Activated CD8-positive, alpha-beta T cell treated with anti-CD3 and anti-CD28 coated beads for 36 hours (primary cell): ENCODE data around the gene E2F1. TPM values are rescaled to one million over a fixed set of nuclear protein-coding genes. Genes with fewer than 3 reads are reported as not detected.

ENCODE experiments used
- ATAC-seq: fragments of 200-7000 bp; cut with Tn5 transposase; one replicate; pipeline ENCODE4 v1.10.0; 2021; ENCODE audit warnings: mild to moderate bottlenecking, moderate library complexity
- CTCF ChIA-PET: fragments of 350-600 bp; sonication (Branson Sonifier 250); formaldehyde crosslinking; loops from one replicate; lab custom pipeline; 2021; ENCODE audit warnings: antibody characterized with exemption; lab: Charles Lee
- POLR2A ChIA-PET: fragments of 350-600 bp; sonication (Branson Sonifier 250); formaldehyde crosslinking; loops from one replicate; lab custom pipeline; 2021; ENCODE audit warnings: antibody characterized with exemption; lab: Charles Lee
- DNase-seq: peaks from one replicate; pipeline ENCODE4 v3.0.0-alpha.2; 2020
- H3K27ac Mint-ChIP-seq: one replicate; pipeline ENCODE4 v1.8.0; 2021; ENCODE audit warnings: mild to moderate bottlenecking, mixed read lengths
- H3K27me3 Mint-ChIP-seq: one replicate; pipeline ENCODE4 v1.8.0; 2021; ENCODE audit warnings: mixed read lengths
- H3K36me3 Mint-ChIP-seq: one replicate; pipeline ENCODE4 v1.8.0; 2021; ENCODE audit warnings: low read depth, mixed read lengths
- H3K4me1 Mint-ChIP-seq: one replicate; pipeline ENCODE4 v1.8.0; 2021; ENCODE audit warnings: low read depth, mixed read lengths
- H3K4me3 Mint-ChIP-seq: one replicate; pipeline ENCODE4 v1.8.0; 2021; ENCODE audit warnings: mild to moderate bottlenecking, moderate library complexity, mixed read lengths
- H3K9me3 Mint-ChIP-seq: one replicate; pipeline ENCODE4 v1.8.0; 2021; ENCODE audit warnings: mixed read lengths
- CTCF ChIP-seq: fragments of 200-600 bp; IDR thresholded peaks from one replicate; pipeline ENCODE4 v1.8.0; 2022; ENCODE audit warnings: antibody characterized with exemption, mild to moderate bottlenecking
- intact Hi-C: fragments of 100-400 bp; cut with micrococcal nuclease; formaldehyde crosslinking; loops from one replicate; pipeline ENCODE4 v1.10.0; 2022
- total RNA-seq, 2 experiments: library from RNA; stranded (reverse); gene quantifications; one replicate each; pipeline ENCODE4 v1.2.3, GENCODE V29; 2021

Gene E2F1
- total RNA-seq, 2 experiments from 2014 or later = 71.2 to 72.0 TPM

DNA sequence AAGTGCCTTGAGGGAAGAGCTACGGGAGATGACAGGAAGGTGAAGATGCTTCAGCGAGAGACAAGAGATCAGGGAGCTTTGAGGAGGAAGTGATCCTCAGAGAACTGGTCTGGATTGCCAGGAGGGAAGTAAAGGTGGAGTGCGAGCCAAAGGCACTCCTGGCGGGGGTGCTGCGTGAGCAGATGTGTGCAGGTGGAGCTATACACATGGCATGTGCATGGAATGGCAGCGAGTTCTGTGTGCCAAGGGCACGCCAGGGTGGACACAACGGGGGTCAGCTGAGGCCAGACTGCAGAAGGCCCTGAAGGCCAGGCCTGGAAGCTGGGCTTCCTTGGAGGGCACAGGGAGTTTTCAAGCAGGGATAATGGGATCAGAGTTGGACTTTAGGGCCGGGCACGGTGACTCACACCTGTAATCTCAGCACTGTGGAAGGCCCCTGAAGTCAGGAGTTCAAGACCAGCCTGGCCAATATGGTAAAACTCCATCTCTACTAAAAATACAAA lies 27.7 kb upstream of the E2F1 start:
- no peak for DNase-seq
- intact Hi-C loops = no loop called here
- CTCF ChIA-PET = interaction anchor here (1.2 to 1.8 kb wide), 3 partner anchors 18 to 46 kb away, joined by 3 to 4 read pairs (median 3); partner anchors contain the start of gene ZNF341
- POLR2A ChIA-PET = interaction anchor here (0.7 to 1.2 kb wide), 3 partner anchors 16 to 273 kb away, joined by 3 read pairs; no protein-coding TSS in a partner anchor
- no peak overlapping the region for H3K27ac Mint-ChIP-seq
- H3K4me3 Mint-ChIP-seq = no peak overlapping the region
- no peak for ATAC-seq
- H3K4me1 Mint-ChIP-seq = peaks cover 20% of the 10 kb centered on the region
- no peak for TF ChIP-seq CTCF
- no peaks in the 10 kb centered on the region for H3K9me3 Mint-ChIP-seq
- no peaks in the 10 kb centered on the region for H3K27me3 Mint-ChIP-seq
- H3K36me3 Mint-ChIP-seq = peaks cover 13% of the 10 kb centered on the region

DNA sequence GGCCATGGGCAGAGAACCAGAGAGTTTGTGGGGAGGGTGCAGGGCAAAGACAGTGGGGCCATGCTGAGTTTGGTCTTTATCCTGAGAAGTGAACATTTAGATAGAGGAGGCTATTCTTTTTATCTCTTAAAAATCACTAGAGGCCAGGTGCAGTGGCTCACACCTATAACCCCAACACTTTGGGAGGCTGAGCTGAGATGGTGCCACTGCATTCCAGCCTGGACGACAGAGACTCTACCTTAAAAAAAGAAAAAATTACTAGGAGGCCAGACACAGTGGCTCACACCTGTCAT lies 25.2 kb upstream of the E2F1 start:
- H3K4me1 Mint-ChIP-seq = peaks cover 16% of the 10 kb centered on the region
- peaks cover 13% of the 10 kb centered on the region for H3K36me3 Mint-ChIP-seq
- intact Hi-C loops = no loop called here
- TF ChIP-seq CTCF = no peak
- H3K27me3 Mint-ChIP-seq = no peaks in the 10 kb centered on the region
- CTCF ChIA-PET = no interaction called here
- no peak overlapping the region for H3K4me3 Mint-ChIP-seq
- no peak overlapping the region for H3K27ac Mint-ChIP-seq
- POLR2A ChIA-PET = no interaction called here
- DNase-seq (no peak), ATAC-seq (no peak)
- H3K9me3 Mint-ChIP-seq = no peaks in the 10 kb centered on the region

DNA sequence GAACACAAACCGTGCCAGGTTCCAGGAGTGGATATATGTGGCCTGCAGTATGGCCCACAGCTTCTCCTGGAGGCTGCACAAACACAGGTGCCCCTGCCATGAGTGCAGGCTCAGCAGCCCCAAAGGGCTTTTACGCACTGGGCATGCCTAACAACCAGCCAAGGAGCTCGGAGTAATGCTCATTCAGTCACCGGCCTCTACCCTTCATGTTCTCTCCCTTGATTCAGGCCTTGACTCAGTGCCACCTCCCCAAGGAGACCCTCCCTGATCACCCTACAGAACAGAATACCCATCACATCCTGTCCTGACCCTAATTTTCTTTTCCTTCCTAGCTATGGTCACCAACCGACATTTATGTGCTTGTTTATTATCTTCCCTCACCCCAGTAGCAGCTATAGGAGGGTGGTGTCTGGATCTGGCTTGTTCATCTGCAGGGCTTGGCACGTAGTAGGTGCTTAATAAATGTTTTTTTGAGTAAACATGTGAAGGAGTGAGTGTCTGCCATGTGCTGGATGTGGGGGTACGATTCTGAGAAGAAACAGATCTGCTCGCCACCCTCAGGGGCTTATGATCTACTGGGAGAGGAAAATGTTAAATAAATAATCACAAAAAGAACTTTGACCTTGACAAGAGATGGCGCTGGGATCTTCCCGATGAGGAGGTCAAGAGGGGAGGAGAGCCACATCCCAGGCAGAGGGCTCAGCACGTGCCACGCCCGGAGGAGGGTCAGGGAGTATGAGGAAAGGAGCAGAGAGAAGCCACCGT lies 24.7 kb upstream of the E2F1 start:
- DNase-seq (no peak), ATAC-seq (no peak)
- H3K4me1 Mint-ChIP-seq = peaks cover 16% of the 10 kb centered on the region
- H3K4me3 Mint-ChIP-seq = no peak overlapping the region
- H3K27ac Mint-ChIP-seq = no peak overlapping the region
- POLR2A ChIA-PET = no interaction called here
- H3K36me3 Mint-ChIP-seq = peaks cover 13% of the 10 kb centered on the region
- no peak for TF ChIP-seq CTCF
- CTCF ChIA-PET = interaction anchor here (0.9 kb wide), 1 partner anchor 152 kb away, joined by 3 read pairs; no protein-coding TSS in a partner anchor
- intact Hi-C loops = no loop called here
- no peaks in the 10 kb centered on the region for H3K27me3 Mint-ChIP-seq
- no peaks in the 10 kb centered on the region for H3K9me3 Mint-ChIP-seq

DNA sequence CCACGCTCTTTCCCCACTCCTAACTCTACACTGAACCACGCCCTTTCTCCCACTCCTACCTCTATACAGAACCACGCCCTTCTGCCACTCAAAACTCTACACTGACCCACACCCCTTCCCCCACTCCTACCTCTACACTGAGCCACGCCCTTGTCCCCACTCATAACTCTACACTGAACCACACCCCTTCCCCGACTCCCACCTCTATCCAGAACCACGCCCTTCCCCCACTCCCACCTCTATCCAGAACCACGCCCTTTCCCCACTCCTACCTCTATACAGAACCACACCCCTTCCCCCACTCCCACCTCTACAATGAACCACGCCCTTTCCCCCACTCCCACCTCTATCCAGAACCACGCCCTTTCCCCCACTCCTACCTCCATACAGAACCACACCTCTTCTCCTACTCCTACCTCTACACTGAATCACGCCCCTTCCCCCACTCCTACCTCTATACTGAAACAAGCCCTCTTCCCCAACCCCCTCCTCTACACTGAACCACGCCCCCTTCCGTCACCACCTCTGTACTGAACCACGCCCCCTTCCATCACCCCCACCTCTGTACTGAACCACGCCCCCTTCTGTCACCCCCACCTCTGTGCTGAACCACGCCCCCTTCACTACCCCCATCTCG lies 23.8 kb upstream of the E2F1 start:
- DNase-seq = no peak
- H3K9me3 Mint-ChIP-seq = no peaks in the 10 kb centered on the region
- ChIA-PET CTCF (interaction anchor here (0.9 kb wide), 1 partner anchor 151 kb away, joined by 3 read pairs; no protein-coding TSS in a partner anchor), POLR2A (no interaction called here)
- H3K36me3 Mint-ChIP-seq = peaks cover 13% of the 10 kb centered on the region
- peak; percentile 30 for ATAC-seq
- H3K27ac Mint-ChIP-seq = no peak overlapping the region
- no peaks in the 10 kb centered on the region for H3K27me3 Mint-ChIP-seq
- H3K4me3 Mint-ChIP-seq = no peak overlapping the region
- intact Hi-C loops = no loop called here
- H3K4me1 Mint-ChIP-seq = peaks cover 16% of the 10 kb centered on the region
- TF ChIP-seq CTCF = no peak

- intact Hi-C loops = no loop called here
- H3K9me3 Mint-ChIP-seq = no peaks in the 10 kb centered on the region
- peaks cover 16% of the 10 kb centered on the region for H3K4me1 Mint-ChIP-seq
- H3K4me3 Mint-ChIP-seq = no peak overlapping the region
- peak; percentile 62 for ATAC-seq
- no peak for TF ChIP-seq CTCF
- ChIA-PET CTCF (interaction anchor here (0.7 kb wide), 1 partner anchor 23 kb away, joined by 3 read pairs; no protein-coding TSS in a partner anchor), POLR2A (no interaction called here)
- H3K27me3 Mint-ChIP-seq = no peaks in the 10 kb centered on the region
- H3K36me3 Mint-ChIP-seq = peaks cover 13% of the 10 kb centered on the region
- no peak overlapping the region for H3K27ac Mint-ChIP-seq
- DNase-seq = peak; percentile 19
These were observed 23.2 kb upstream of the E2F1 start for GRCh38 chr20:33709398-33709797.
